Activated CD4-positive, alpha-beta memory T cell treated with anti-CD3 and anti-CD28 coated beads for 36 hours (primary cell): ENCODE measurements around the gene OR10AG1. TPM values are rescaled to one million over a fixed set of nuclear protein-coding genes. Genes with fewer than 3 reads are reported as not detected.

Experiments used
- total RNA-seq, 2 experiments: library from RNA; stranded (reverse); gene quantifications; one replicate each; pipeline ENCODE4 v1.2.3, GENCODE V29; 2021

OR10AG1 gene
- total RNA-seq, 2 experiments from 2014 or later, result not detected

Other genes with a start within 250 kb of the OR10AG1 start
- gene OR5D13, start 196.5 kb downstream of the OR10AG1 start, total RNA-seq, result not detected
- gene OR5D14, start 174.4 kb downstream of the OR10AG1 start, total RNA-seq, result not detected
- not detected for gene OR5L1, start 158.6 kb downstream of the OR10AG1 start, total RNA-seq
- gene OR5D18, start 150.3 kb downstream of the OR10AG1 start, total RNA-seq, result not detected
- gene OR5L2, start 142.7 kb downstream of the OR10AG1 start, total RNA-seq, result not detected
- gene OR5D16, start 131.2 kb downstream of the OR10AG1 start, total RNA-seq, result not detected
- not detected for gene TRIM51, start 86.6 kb downstream of the OR10AG1 start, total RNA-seq
- gene OR5W2, start 55.4 kb downstream of the OR10AG1 start, total RNA-seq, result not detected
- not detected for gene OR5I1, start 33.5 kb downstream of the OR10AG1 start, total RNA-seq
- not detected for gene OR5F1, start 24.7 kb upstream of the OR10AG1 start, total RNA-seq
- not detected for gene OR5AS1, start 57.7 kb upstream of the OR10AG1 start, total RNA-seq
- not detected for gene OR8I2, start 123.4 kb upstream of the OR10AG1 start, total RNA-seq
- gene OR8H2, start 133.7 kb upstream of the OR10AG1 start, total RNA-seq, result not detected
- gene OR8H3, start 152.4 kb upstream of the OR10AG1 start, total RNA-seq, result not detected
- not detected for gene OR8J3, start 170.3 kb upstream of the OR10AG1 start, total RNA-seq
- gene OR8K5, start 190.4 kb upstream of the OR10AG1 start, total RNA-seq, result not detected
- not detected for gene OR5J2, start 206.7 kb upstream of the OR10AG1 start, total RNA-seq